Small intestine (tissue), 7 donors: ENCODE measurements around the gene HEXIM1. TPM values are rescaled to one million over a fixed set of nuclear protein-coding genes. Genes with fewer than 3 reads are reported as not detected.

ENCODE experiments used
- DNase-seq, 2 donors: peaks; one replicate each; pipeline versions ENCODE4 v3.0.0 to v3.0.0-alpha.2; 2013
- FAIRE-seq: peaks from 2 replicates; lab custom pipeline; 2012; peaks lifted over from hg19 to GRCh38; lab: Jason Lieb, UNC
- H3K27ac ChIP-seq, 3 donors: one replicate each; pipeline ENCODE4 v1.5.1; 2013; ENCODE audit warnings: low read length in 2 of 3, mild to moderate bottlenecking in 2 of 3, control low read depth in 1 of 3, inconsistent platforms in 1 of 3, low read depth in 1 of 3, moderate library complexity in 1 of 3
- H3K27me3 ChIP-seq, 3 donors: one replicate each; pipeline ENCODE4 v1.6.1; 2013; ENCODE audit warnings: low read length in 3 of 3, inconsistent platforms in 1 of 3; ENCODE audit not compliant: control insufficient read depth in 3 of 3, insufficient read depth in 3 of 3
- H3K36me3 ChIP-seq, 3 donors: one replicate each; pipeline ENCODE4 v1.6.1; 2013; ENCODE audit warnings: low read length in 3 of 3, inconsistent platforms in 1 of 3, low read depth in 1 of 3, mild to moderate bottlenecking in 1 of 3, moderate library complexity in 1 of 3; ENCODE audit not compliant: control insufficient read depth in 3 of 3, insufficient read depth in 2 of 3
- H3K4me1 ChIP-seq, 3 donors: one replicate each; pipeline ENCODE4 v1.6.1; 2013; ENCODE audit warnings: low read length in 2 of 3, inconsistent platforms in 1 of 3, low read depth in 1 of 3, mild to moderate bottlenecking in 1 of 3, moderate library complexity in 1 of 3; ENCODE audit not compliant: control insufficient read depth in 3 of 3, insufficient read depth in 2 of 3
- H3K4me3 ChIP-seq, 3 donors: one replicate each; pipeline ENCODE4 v1.5.1; 2013; ENCODE audit warnings: low read length in 3 of 3, control low read depth in 1 of 3, inconsistent platforms in 1 of 3, low read depth in 1 of 3, mild to moderate bottlenecking in 1 of 3, moderate library complexity in 1 of 3
- H3K9me3 ChIP-seq, 2 donors: one replicate each; pipeline ENCODE4 v1.6.1; 2013; ENCODE audit warnings: low read depth in 1 of 2, low read length in 1 of 2; ENCODE audit not compliant: control insufficient read depth in 2 of 2, insufficient read depth in 1 of 2
- WGBS, 3 donors: extraction: QIAGEN DNeasy Blood & Tissue Kit; methylation state at CpG; one replicate each; pipeline ENCODE4 v1.1.7; 2013; 5-methylcytosine and 5-hydroxymethylcytosine counted together
- polyA plus RNA-seq, 4 donors: library from polyadenylated mRNA; stranded (reverse) in 3 of 4; unstranded in 1 of 4; fragments of 200-250 nt in 3 of 4; fragments of 120-200 nt in 1 of 4; gene quantifications; one replicate each; pipeline versions ENCODE4 v1.2.1 to v1.2.3, GENCODE V29; 2013
- donor health status: healthy with polysubstance abuse.
- donor health status: control.
- donor health status: control.
- donor health status: Bipolar disorder and iron deficiency.
- donor health status: healthy.

Gene HEXIM1
- polyA plus RNA-seq, 4 donors = 17.5 to 51.7 (median 42.4) TPM

DNA sequence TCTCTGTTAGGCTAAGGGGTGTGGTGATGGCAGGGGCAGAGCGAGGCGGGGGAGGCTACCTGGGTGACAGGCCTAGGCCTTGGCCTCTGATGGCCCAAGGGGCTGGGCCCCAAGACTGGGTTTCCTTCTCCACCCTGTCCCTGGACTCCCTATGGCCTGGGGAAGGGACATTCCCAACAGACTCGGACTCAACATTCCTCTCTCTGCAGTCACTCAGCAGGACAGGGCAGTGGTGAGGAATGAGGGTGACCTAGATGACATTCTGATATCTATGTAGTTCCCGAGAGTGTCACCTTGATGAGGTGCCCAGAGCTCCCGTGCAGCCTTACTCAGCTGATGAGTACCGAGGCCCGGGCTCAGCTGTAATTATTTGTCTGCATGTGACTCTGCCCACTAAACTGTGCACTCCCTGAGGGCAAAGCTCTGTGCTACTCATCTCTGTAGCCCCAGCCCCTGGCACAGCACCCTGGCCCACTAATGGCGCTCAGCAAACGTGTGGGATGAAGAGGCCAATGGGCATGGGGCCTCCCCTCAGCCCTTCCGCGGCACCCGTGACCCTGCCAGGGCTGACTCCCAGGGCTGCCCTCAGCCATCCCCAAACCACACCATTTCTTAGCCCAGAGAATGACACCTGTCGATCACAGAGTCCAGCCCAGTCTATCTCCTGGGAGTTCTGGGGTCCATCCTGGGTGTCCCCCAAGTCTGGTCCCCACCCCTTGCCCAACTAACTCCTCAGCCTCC lies 18.2 kb upstream of the HEXIM1 start:
- WGBS, 3 donors = 50 to 78% (median 66%) methylated on average over 13 of the region's 13 CpGs
- no peak for FAIRE-seq
- DNase-seq = peak; percentile 26 to 49
- Histone ChIP-seq H3K4me3 (no peak overlapping the region), H3K27me3 (no peaks in the 10 kb centered on the region), H3K36me3 (peaks cover 0 to 3% (median 0%) of the 10 kb centered on the region in 3 donors), H3K27ac (peak overlapping the region in 2 of 3 donors; percentile 1 to 93), H3K9me3 (no peaks in the 10 kb centered on the region), H3K4me1 (peaks cover 0 to 60% (median 6%) of the 10 kb centered on the region in 3 donors)

DNA sequence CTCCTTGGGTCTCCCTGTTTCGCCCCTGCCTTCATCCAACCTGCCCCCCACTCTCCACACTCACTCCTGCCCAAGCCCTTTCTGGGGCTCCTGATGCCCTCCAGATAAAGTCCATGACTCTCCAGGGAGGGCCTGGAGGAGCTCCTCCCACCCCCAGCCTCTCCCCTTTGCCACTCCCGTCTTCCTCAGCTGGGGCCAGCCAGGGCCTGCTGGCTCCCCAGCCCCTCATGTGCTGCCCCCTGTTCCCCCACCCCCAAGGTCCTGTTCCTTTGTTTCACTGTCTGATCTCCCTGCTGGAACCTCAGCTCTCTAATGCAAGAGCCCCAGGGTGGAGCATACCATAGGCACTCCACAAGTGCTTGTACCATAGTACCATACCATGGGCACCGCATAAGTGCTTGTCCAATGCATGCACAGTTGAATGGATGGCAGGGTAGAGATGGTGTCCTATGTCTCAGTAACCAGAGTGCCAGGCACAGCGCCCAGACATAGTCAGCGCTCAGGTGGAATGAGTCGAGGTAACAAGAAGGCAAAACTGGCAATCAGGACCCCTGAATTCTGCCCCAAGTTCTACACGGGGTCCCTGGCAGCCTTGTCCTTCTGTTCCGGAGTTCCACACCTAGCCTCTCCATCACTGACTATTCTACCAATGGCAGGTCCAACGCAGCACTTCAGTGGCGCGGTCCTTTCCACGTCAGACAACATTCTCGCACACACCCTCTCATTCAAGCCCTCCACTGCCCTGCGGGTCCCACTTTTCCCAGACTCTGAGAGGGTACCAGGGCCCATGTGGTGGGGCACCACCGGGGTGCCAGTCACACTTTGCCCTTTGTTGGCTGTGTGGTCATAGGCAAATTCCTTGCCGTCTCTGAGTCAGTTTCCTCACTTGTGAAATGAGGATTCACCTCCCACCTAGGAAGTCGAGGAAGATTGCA lies 17.3 kb upstream of the HEXIM1 start:
- H3K36me3 ChIP-seq = peaks cover 0 to 3% (median 0%) of the 10 kb centered on the region in 3 donors

DNA sequence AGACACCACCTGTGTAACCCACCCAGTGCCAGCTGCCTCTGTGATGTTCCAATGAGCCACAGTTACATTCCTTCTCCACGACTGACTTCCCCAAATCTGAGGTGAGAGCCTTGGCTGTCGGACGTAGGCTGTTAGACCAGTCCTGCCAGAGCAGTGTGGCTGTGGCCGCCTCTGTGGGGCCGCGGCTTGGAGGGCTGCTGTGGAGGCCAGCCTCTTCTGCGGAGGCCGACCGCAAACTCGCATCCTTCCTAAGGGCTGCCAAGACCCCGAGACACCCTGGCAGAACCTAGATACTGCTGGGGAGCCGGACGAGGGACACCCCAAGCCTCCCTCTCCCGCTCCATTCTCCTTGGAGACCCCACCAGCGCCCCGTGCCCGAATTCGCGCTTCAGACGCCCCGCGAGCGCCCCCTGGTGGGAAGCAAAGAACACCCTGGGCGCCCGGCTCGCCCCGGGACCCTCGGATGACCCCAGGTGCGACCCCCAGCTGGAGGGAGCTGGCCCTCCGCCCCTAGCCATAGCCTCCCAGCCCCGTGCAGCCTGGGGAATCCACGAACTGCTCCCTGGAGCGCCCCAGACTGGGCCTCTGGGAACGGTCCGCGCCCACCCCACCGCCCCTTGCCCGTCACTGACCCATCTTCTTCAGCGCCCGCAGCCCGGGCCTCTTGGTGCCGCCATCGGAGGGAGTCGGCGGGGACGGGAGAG lies 16.5 kb upstream of the HEXIM1 start:
- Histone ChIP-seq H3K4me3 (peak overlapping the region; percentile 77 to 85 (median 84)), H3K27me3 (no peaks in the 10 kb centered on the region), H3K9me3 (no peaks in the 10 kb centered on the region), H3K27ac (peak overlapping the region in 2 of 3 donors; percentile 17 to 75), H3K4me1 (peaks cover 0 to 66% (median 10%) of the 10 kb centered on the region in 3 donors), H3K36me3 (peaks cover 0 to 7% (median 0%) of the 10 kb centered on the region in 3 donors)
- FAIRE-seq = no peak
- WGBS, 3 donors = 8 to 10% (median 9%) methylated on average over 43 to 46 of the region's 46 CpGs
- peak in 1 of 2 donors; percentile 71 for DNase-seq

More for the DNA sequence above, 17.3 kb upstream of the HEXIM1 start:
- H3K27me3 ChIP-seq = no peaks in the 10 kb centered on the region
- DNase-seq (peak in 1 of 2 donors; percentile 56), FAIRE-seq (no peak)
- WGBS, 3 donors = 75 to 82% (median 79%) methylated on average over 17 of the region's 17 CpGs
- peak overlapping the region in 2 of 3 donors; percentile 84 to 85 for H3K4me3 ChIP-seq
- H3K27ac ChIP-seq = peak overlapping the region in 1 of 3 donors; percentile 93
- H3K4me1 ChIP-seq = peaks cover 0 to 60% (median 6%) of the 10 kb centered on the region in 3 donors
- no peaks in the 10 kb centered on the region for H3K9me3 ChIP-seq

DNA sequence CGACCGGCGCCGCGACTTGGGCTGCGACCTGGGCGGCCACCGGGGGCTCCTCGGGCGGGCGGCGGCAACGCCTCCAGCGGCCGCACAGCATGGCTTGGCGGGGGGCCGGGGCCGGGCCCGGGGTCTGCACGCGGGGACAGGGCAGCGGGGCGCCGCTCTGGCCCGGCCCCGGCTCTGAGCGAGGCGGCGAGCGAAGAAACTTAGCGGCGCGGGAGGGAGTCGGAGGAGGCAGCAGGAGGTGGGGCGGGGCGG lies 16.0 kb upstream of the HEXIM1 start, which contains the start of gene PLCD3:
Gene PLCD3, minus strand, starts transcription at position 196 of the 252 bp plus-strand sequence. Its CDS starts 105 bp downstream, at position 91.
- Histone ChIP-seq H3K9me3 (no peaks in the 10 kb centered on the region), H3K27ac (peak within 1 kb of the TSS; percentile 80 to 98 (median 84)), H3K27me3 (no peaks in the 10 kb centered on the region), H3K36me3 (peaks cover 0 to 12% (median 0%) of the 10 kb centered on the region in 3 donors), H3K4me3 (peak within 1 kb of the TSS; percentile 77 to 91 (median 85)), H3K4me1 (peaks cover 0 to 63% (median 10%) of the 10 kb centered on the region in 3 donors)
- WGBS, 3 donors = 0 to 1% (median 0%) methylated on average over 8 to 36 of the region's 36 CpGs
- DNase-seq = no peak
- no peak for FAIRE-seq

DNA sequence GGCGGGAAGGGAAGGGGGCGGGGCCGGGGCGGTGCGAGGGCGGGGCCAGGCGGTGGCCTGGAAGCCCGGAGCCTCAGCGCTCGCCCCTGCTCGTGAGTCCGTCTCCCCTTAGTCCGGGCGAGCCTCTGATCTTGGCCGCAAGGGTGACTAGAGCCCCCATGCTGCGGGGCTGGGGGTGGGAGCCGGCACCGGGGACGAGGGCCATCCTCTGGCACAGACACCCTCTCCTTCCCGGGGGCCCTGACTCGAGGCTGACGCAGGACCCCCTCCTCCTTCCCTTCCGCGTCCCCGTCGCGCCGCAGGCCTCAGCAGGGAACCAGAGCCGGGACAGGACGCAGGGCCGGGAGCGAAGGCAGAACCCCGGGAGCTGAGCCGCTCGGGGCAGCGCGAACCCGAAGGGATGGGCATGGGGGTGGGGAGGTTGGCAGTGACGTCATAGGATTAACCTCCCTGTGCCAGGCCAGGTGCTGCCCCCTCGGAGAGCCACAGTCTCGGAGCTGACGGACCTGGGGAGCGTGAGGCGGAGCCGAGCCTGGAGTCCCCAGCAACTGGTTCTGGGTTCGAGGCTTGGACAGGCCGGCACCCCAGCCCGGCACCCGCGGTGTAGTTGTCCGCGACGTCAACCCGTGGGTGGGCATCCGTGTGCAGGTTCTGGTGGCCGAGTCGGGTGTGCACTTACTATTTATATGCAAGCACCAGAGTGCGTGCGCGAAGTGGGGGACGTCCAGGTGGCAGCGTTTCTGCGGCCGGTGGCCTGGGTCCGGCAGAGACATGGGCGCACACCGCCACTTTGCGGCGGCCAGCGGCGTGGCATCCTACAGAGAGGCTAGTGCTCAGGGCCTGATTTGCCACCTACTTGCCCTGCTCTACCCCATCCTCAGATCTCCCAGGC lies 15.5 kb upstream of the HEXIM1 start:
- Histone ChIP-seq H3K27me3 (no peaks in the 10 kb centered on the region), H3K9me3 (no peaks in the 10 kb centered on the region), H3K4me1 (peaks cover 0 to 60% (median 9%) of the 10 kb centered on the region in 3 donors), H3K27ac (peak overlapping the region; percentile 80 to 98 (median 84)), H3K36me3 (peaks cover 0 to 18% (median 0%) of the 10 kb centered on the region in 3 donors), H3K4me3 (peak overlapping the region; percentile 39 to 91 (median 77))
- DNase-seq = peak; percentile 80 to 84
- no peak for FAIRE-seq
- 0 to 1% (median 1%) methylated on average over 45 to 71 of the region's 71 CpGs for WGBS, 3 donors

DNA sequence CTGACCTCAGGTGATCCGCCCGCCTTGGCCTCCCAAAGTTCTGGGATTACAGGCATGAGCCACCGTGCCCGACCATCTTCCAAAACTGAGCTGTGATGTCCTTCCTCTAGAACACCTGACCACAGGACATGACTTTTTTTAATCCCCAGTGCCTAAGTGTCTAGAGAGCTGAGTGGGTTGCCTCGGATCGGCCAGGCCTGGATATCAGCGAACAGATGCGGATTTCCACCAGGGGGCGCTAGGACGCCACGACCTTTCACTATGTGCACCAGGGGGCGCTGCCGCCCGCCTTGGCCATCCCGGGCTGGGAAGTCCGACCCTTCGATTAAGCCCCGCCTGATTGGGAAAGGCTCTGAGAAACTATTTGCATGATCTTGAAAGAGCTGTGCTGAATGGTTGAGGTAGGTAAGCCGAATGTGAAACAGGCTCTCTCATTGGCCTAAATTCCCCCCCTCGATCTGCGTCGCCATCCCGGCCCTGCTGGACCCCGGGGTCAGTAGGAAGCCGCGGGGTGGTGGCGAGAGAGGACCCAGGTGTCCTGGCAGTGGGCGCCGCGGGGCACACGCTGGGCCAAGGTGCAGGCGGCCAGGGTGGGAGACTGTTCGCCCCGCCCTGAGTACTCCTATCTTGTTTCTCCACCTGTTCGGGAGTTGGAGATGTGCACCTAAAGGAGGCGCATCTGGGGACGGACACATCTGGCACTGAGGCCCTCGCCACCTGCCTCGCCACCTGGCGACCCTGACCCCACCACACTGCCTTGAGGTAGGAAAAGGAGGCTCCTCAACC lies 12.9 kb upstream of the HEXIM1 start, which contains the start of gene ACBD4:
Gene ACBD4, plus strand, starts transcription at position 496 of the 786 bp plus-strand sequence. CDS start 458 bp downstream, outside the sequence.
- WGBS, 3 donors = 5 to 6% (median 6%) methylated on average over 37 to 40 of the region's 40 CpGs

More for the DNA sequence above, 12.9 kb upstream of the HEXIM1 start, which contains the start of gene ACBD4:
- DNase-seq (peak; percentile 98 to 99), FAIRE-seq (peak; percentile 67)
- no peaks in the 10 kb centered on the region for H3K9me3 ChIP-seq
- no peaks in the 10 kb centered on the region for H3K27me3 ChIP-seq
- H3K27ac ChIP-seq = peak within 1 kb of the TSS; percentile 68 to 79 (median 69)
- peak within 1 kb of the TSS; percentile 50 to 81 (median 65) for H3K4me3 ChIP-seq
- H3K4me1 ChIP-seq = peaks cover 0 to 35% (median 8%) of the 10 kb centered on the region in 3 donors
- H3K36me3 ChIP-seq = peaks cover 2 to 36% (median 3%) of the 10 kb centered on the region in 3 donors
